Neuronal stem cell (in vitro differentiated cells): Measurements from ENCODE around the gene C6orf89.
A peak's percentile ranks its signal among the peaks of the same experiment; 100 is the strongest.

Source experiments
- DNase-seq: peaks from one replicate; pipeline ENCODE4 v3.0.0-alpha.2; 2013; ENCODE audit warnings: low spot score
- H2AFZ ChIP-seq: one replicate; pipeline ENCODE4 v1.6.1; 2013; ENCODE audit warnings: mild to moderate bottlenecking, low read length, inconsistent platforms
- H2AK5ac ChIP-seq: 2 replicates; pipeline ENCODE4 v1.6.1; 2013; ENCODE audit warnings: low read depth, mild to moderate bottlenecking, inconsistent platforms, low read length, moderate library complexity, mixed read lengths
- H2BK120ac ChIP-seq: 2 replicates; pipeline ENCODE4 v1.6.1; 2013; ENCODE audit warnings: low read depth, mild to moderate bottlenecking, inconsistent platforms, low read length, moderate library complexity, mixed read lengths
- H2BK12ac ChIP-seq: one replicate; pipeline ENCODE4 v1.6.1; 2013; ENCODE audit warnings: low read length, inconsistent platforms
- H2BK15ac ChIP-seq: 2 replicates; pipeline ENCODE4 v1.6.1; 2013; ENCODE audit warnings: mild to moderate bottlenecking, low read length, inconsistent platforms, mixed read lengths
- H2BK5ac ChIP-seq: one replicate; pipeline ENCODE4 v1.6.1; 2013; ENCODE audit warnings: inconsistent platforms, mild to moderate bottlenecking, low read length, moderate library complexity
- H3K14ac ChIP-seq: one replicate; pipeline ENCODE4 v1.6.1; 2013; ENCODE audit warnings: low read length, inconsistent platforms
- H3K18ac ChIP-seq: 2 replicates; pipeline ENCODE4 v1.6.1; 2013; ENCODE audit warnings: low read length, inconsistent platforms
- H3K23ac ChIP-seq: 2 replicates; pipeline ENCODE4 v1.6.1; 2013; ENCODE audit warnings: low read depth, mild to moderate bottlenecking, mixed read lengths, low read length, inconsistent platforms; ENCODE audit not compliant: poor library complexity
- H3K27ac ChIP-seq: replicated peaks from 3 replicates; pipeline ENCODE4 v1.5.1; 2013; ENCODE audit warnings: low read length, inconsistent platforms
- H3K27me3 ChIP-seq, 3 experiments: 2 replicates each; pipeline ENCODE4 v1.6.1; 2013; ENCODE audit warnings: low read length in 3 of 3, mild to moderate bottlenecking in 2 of 3, inconsistent platforms in 1 of 3, low read depth in 1 of 3, mixed read lengths in 1 of 3, moderate library complexity in 1 of 3; ENCODE audit not compliant: control insufficient read depth in 3 of 3, insufficient read depth in 3 of 3
- H3K36me3 ChIP-seq, 2 donors: replicated peaks in 1 of 2; 2 replicates each; pipeline ENCODE4 v1.6.1; 2013; ENCODE audit warnings: low read length in 2 of 2; ENCODE audit not compliant: control insufficient read depth in 2 of 2, insufficient read depth in 2 of 2
- H3K4ac ChIP-seq: 2 replicates; pipeline ENCODE4 v1.6.1; 2013; ENCODE audit warnings: inconsistent platforms, mild to moderate bottlenecking, low read length, moderate library complexity
- H3K4me1 ChIP-seq, 2 donors: 1 replicate in 1 of 2; 2 replicates in 1 of 2; pipeline ENCODE4 v1.6.1; 2013; ENCODE audit warnings: low read length in 2 of 2, low read depth in 1 of 2; ENCODE audit not compliant: control insufficient read depth in 2 of 2, insufficient read depth in 1 of 2
- H3K4me2 ChIP-seq: one replicate; pipeline ENCODE4 v1.6.1; 2013; ENCODE audit warnings: mild to moderate bottlenecking, low read length, inconsistent platforms; ENCODE audit not compliant: insufficient read depth, poor library complexity, severe bottlenecking
- H3K4me3 ChIP-seq, 2 donors: 2 replicates each; pipeline ENCODE4 v1.5.1; 2013; ENCODE audit warnings: low read length in 2 of 2, mild to moderate bottlenecking in 2 of 2, inconsistent platforms in 1 of 2, moderate library complexity in 1 of 2
- H3K79me1 ChIP-seq: one replicate; pipeline ENCODE4 v1.6.1; 2013; ENCODE audit warnings: low read depth, mild to moderate bottlenecking, inconsistent platforms, low read length, moderate library complexity
- H3K9ac ChIP-seq: one replicate; pipeline ENCODE4 v1.6.1; 2013; ENCODE audit warnings: mild to moderate bottlenecking, low read depth, low read length, inconsistent platforms; ENCODE audit not compliant: poor library complexity
- H3K9me3 ChIP-seq, 2 donors: replicated peaks in 1 of 2; 2 replicates each; pipeline versions ENCODE3 to v1.6.1; 2013; ENCODE audit warnings: low read length in 2 of 2, mild to moderate bottlenecking in 2 of 2, inconsistent platforms in 1 of 2, low read depth in 1 of 2, mixed read lengths in 1 of 2, moderate library complexity in 1 of 2; ENCODE audit not compliant: control insufficient read depth in 2 of 2, insufficient read depth in 1 of 2
- H4K8ac ChIP-seq: one replicate; pipeline ENCODE4 v1.6.1; 2013; ENCODE audit warnings: low read depth, mild to moderate bottlenecking, inconsistent platforms, low read length, moderate library complexity
- H4K91ac ChIP-seq: one replicate; pipeline ENCODE4 v1.6.1; 2013; ENCODE audit warnings: low read length, low read depth, mild to moderate bottlenecking, inconsistent platforms; ENCODE audit not compliant: poor library complexity
- WGBS, 2 donors: extraction: QIAGEN DNeasy Blood & Tissue Kit; methylation state at CpG; one replicate each; pipeline ENCODE4 v1.1.7; 2013; ENCODE audit warnings: missing lambda C conversion rate in 2 of 2, mixed read lengths in 1 of 2; ENCODE audit not compliant: insufficient read length in 2 of 2, insufficient replicate concordance in 1 of 2; ENCODE audit errors: extremely low coverage in 2 of 2; 5-methylcytosine and 5-hydroxymethylcytosine counted together

The C6orf89 gene

DNA sequence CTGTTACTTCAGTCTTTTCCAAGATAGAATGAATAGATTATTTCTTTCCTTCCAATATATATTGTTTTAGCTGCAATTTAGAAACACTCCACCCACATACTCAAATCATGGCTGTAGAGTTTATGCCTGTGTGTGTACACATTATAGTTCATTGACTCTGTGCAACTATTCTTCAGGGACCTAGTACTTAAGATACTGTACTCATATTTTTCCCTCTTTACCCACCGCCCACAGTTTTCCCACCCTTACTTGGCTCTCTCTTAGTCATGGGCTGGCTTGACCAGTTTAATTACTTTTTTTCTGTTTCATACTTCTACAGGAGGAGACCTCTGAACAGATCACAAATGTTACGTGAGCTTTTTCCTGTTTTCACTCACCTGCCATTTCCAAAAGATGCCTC lies 30.4 kb downstream of the C6orf89 start:
- Histone ChIP-seq H3K79me1 (no peaks in the 10 kb centered on the region), H3K18ac (no peak overlapping the region), H3K4me1 (peaks cover 0 to 2% of the 10 kb centered on the region in 2 donors), H2AK5ac (no peak overlapping the region), H3K4ac (no peak overlapping the region), H3K14ac (no peak overlapping the region), H2BK12ac (no peak overlapping the region), H3K9me3 (no peaks in the 10 kb centered on the region), H3K36me3 (peaks cover 5 to 33% of the 10 kb centered on the region in 2 donors), H4K91ac (no peak overlapping the region), H3K4me3 (no peak overlapping the region), H3K27ac (no peak overlapping the region), H2AFZ (no peak overlapping the region), H4K8ac (no peak overlapping the region), H3K27me3 (no peaks in the 10 kb centered on the region), H2BK15ac (no peak overlapping the region), H3K23ac (no peak overlapping the region), H2BK5ac (no peak overlapping the region), H2BK120ac (no peak overlapping the region), H3K4me2 (no peak overlapping the region), H3K9ac (no peak overlapping the region)
- WGBS, 2 donors, result no CpG with 5 or more reads among the region's 2 CpGs
- DNase-seq, result no peak

DNA sequence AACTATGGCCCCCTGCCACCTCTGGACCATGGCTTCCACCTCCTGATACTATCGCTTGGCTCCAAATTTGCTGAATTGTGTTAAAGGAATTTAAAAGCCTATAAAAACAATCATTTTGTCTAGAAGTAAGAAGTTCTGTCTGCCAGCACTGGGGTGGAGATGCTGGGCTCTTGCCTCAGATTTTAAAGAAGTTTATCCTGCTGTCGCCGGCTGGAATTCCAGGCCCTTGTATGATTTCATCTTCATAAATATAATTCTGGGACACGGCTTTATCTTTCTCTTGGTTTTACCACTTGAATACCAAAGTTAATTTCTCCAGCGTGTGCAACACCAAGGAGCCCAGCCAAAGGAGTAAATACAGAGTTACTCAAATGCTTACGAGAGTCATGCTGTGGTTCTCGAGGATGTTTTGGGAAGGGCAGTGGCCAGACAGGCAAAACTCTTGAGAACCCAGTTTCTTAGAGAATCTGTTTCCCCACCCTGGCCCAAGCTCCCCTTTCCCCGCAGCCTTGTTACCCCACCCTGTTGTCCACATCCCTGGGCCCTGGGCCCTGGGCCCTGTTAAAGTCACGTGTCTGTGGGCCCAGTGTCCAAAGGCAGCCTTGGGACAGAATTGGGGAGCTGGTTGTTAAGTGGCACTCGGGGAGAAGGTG lies 31.9 kb downstream of the C6orf89 start:
- Histone ChIP-seq H2BK15ac (no peak overlapping the region), H3K23ac (no peak overlapping the region), H3K4me2 (no peak overlapping the region), H2BK5ac (peak overlapping the region; percentile 15), H3K9ac (no peak overlapping the region), H3K9me3 (no peaks in the 10 kb centered on the region), H3K4me1 (peaks cover 0 to 2% of the 10 kb centered on the region in 2 donors), H2BK120ac (no peak overlapping the region), H4K91ac (no peak overlapping the region), H3K36me3 (peaks cover 4 to 34% of the 10 kb centered on the region in 2 donors), H2AK5ac (no peak overlapping the region), H3K4me3 (no peak overlapping the region), H4K8ac (no peak overlapping the region), H3K79me1 (no peaks in the 10 kb centered on the region), H2AFZ (no peak overlapping the region), H3K27ac (no peak overlapping the region), H3K18ac (no peak overlapping the region), H2BK12ac (no peak overlapping the region), H3K14ac (no peak overlapping the region), H3K4ac (no peak overlapping the region), H3K27me3 (no peaks in the 10 kb centered on the region)
- no peak for DNase-seq
- WGBS, 2 donors, result no CpG with 5 or more reads among the region's 10 CpGs

DNA sequence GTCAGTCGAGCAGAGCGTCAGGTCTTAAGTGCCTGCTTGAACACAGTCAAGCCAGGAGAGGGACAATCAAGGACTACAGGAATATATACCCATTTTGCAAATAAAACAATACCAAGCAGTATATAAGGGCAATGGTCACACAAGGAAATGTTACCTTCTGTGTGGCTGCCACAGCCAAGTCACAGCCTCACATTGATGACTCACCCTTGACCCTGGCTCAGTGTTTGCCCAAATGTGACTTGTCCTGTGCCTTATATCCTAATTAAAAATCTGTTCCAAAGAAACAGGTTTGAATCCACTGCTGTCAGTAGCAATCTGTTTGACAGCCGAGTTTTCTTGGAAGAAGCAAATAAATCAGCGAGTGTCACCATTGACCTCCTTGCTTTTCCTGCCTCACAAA lies 34.3 kb downstream of the C6orf89 start:
- H2AFZ ChIP-seq, result no peak overlapping the region
- H2AK5ac ChIP-seq, result no peak overlapping the region
- no peak overlapping the region for H2BK5ac ChIP-seq
- H2BK15ac ChIP-seq, result no peak overlapping the region
- no peak overlapping the region for H3K4me3 ChIP-seq
- H3K4ac ChIP-seq, result no peak overlapping the region
- H3K36me3 ChIP-seq, result peaks cover 4 to 28% of the 10 kb centered on the region in 2 donors
- H3K9me3 ChIP-seq, result no peaks in the 10 kb centered on the region
- H3K79me1 ChIP-seq, result no peaks in the 10 kb centered on the region
- no peak overlapping the region for H2BK120ac ChIP-seq
- no peak overlapping the region for H4K91ac ChIP-seq
- peaks cover 0 to 2% of the 10 kb centered on the region in 2 donors for H3K4me1 ChIP-seq
- no peak overlapping the region for H3K4me2 ChIP-seq
- H3K14ac ChIP-seq, result no peak overlapping the region
- no peak overlapping the region for H4K8ac ChIP-seq
- DNase-seq, result no peak
- no peak overlapping the region for H3K9ac ChIP-seq
- no peaks in the 10 kb centered on the region for H3K27me3 ChIP-seq
- H2BK12ac ChIP-seq, result no peak overlapping the region
- H3K23ac ChIP-seq, result no peak overlapping the region
- no CpG with 5 or more reads among the region's 4 CpGs for WGBS, 2 donors
- H3K27ac ChIP-seq, result no peak overlapping the region
- H3K18ac ChIP-seq, result no peak overlapping the region

- H3K14ac ChIP-seq, result no peak overlapping the region
- H2BK12ac ChIP-seq, result no peak overlapping the region
- H3K9me3 ChIP-seq, result no peaks in the 10 kb centered on the region
- peaks cover 4 to 26% of the 10 kb centered on the region in 2 donors for H3K36me3 ChIP-seq
- no peak overlapping the region for H2BK5ac ChIP-seq
- no peak overlapping the region for H3K18ac ChIP-seq
- H3K27me3 ChIP-seq, result no peaks in the 10 kb centered on the region
- no peak overlapping the region for H2BK15ac ChIP-seq
- H4K91ac ChIP-seq, result no peak overlapping the region
- no peak for DNase-seq
- peaks cover 0 to 2% of the 10 kb centered on the region in 2 donors for H3K4me1 ChIP-seq
- WGBS, 2 donors, result no CpG with 5 or more reads among the region's 5 CpGs
- no peak overlapping the region for H2AFZ ChIP-seq
- no peak overlapping the region for H3K4me3 ChIP-seq
- H4K8ac ChIP-seq, result no peak overlapping the region
- no peak overlapping the region for H2AK5ac ChIP-seq
- no peak overlapping the region for H3K4ac ChIP-seq
- H2BK120ac ChIP-seq, result no peak overlapping the region
- H3K23ac ChIP-seq, result no peak overlapping the region
- no peak overlapping the region for H3K9ac ChIP-seq
- H3K79me1 ChIP-seq, result no peaks in the 10 kb centered on the region
- no peak overlapping the region for H3K4me2 ChIP-seq
- no peak overlapping the region for H3K27ac ChIP-seq
Observed at GRCh38 chr6:36920546-36920945, 34.8 kb downstream of the C6orf89 start.
